ENCODE measurements around the gene TEAD1.

TEAD1 gene

GRCh38 chr11:12725863-12726682, 51.9 kb downstream of the TEAD1 start:
- DNase-seq (ENCODE audit: low read depth in 2 of 2), result peak; percentile 34 to 77
- no peak overlapping the region for H3K4me3 ChIP-seq (replicated peaks in 1 of 2; ENCODE audit: low read depth in 2 of 2, low read length in 2 of 2)
- no peak for TF ChIP-seq CTCF (IDR thresholded peaks at IDR 0.05; ENCODE audit: low read depth, low read length)

- DNase-seq (ENCODE audit: low read depth in 2 of 2), result peak; percentile 39 to 65
- H3K4me3 ChIP-seq (replicated peaks in 1 of 2; ENCODE audit: low read depth in 2 of 2, low read length in 2 of 2), result no peak overlapping the region
- TF ChIP-seq CTCF (IDR thresholded peaks at IDR 0.05; ENCODE audit: low read depth, low read length), result no peak
Observed at GRCh38 chr11:12727563-12728211, 53.5 kb downstream of the TEAD1 start.

GRCh38 chr11:12728417-12728816, 54.2 kb downstream of the TEAD1 start:
- no peak overlapping the region for H3K4me3 ChIP-seq (replicated peaks in 1 of 2; ENCODE audit: low read depth in 2 of 2, low read length in 2 of 2)
- no peak for DNase-seq (ENCODE audit: low read depth in 2 of 2)
- TF ChIP-seq CTCF (IDR thresholded peaks at IDR 0.05; ENCODE audit: low read depth, low read length), result no peak

GRCh38 chr11:12729941-12730340, 55.7 kb downstream of the TEAD1 start:
- H3K4me3 ChIP-seq (replicated peaks in 1 of 2; ENCODE audit: low read depth in 2 of 2, low read length in 2 of 2), result no peak overlapping the region
- no peak for DNase-seq (ENCODE audit: low read depth in 2 of 2)
- TF ChIP-seq CTCF (IDR thresholded peaks at IDR 0.05; ENCODE audit: low read depth, low read length), result no peak

- no peak for TF ChIP-seq CTCF (IDR thresholded peaks at IDR 0.05; ENCODE audit: low read depth, low read length)
- H3K4me3 ChIP-seq (replicated peaks in 1 of 2; ENCODE audit: low read depth in 2 of 2, low read length in 2 of 2), result no peak overlapping the region
- DNase-seq (ENCODE audit: low read depth in 2 of 2), result peak; percentile 20 to 32
Observed at GRCh38 chr11:12731841-12732336, 57.7 kb downstream of the TEAD1 start.

GRCh38 chr11:12733091-12733490, 58.9 kb downstream of the TEAD1 start:
- no peak for TF ChIP-seq CTCF (IDR thresholded peaks at IDR 0.05; ENCODE audit: low read depth, low read length)
- DNase-seq (ENCODE audit: low read depth in 2 of 2), result no peak
- no peak overlapping the region for H3K4me3 ChIP-seq (replicated peaks in 1 of 2; ENCODE audit: low read depth in 2 of 2, low read length in 2 of 2)

Measured in cardiac fibroblast (primary cell).